HG03558 (cell line): ENCODE measurements around the gene PANK1.

ENCODE experiments used
- ATAC-seq: cut with Tn5 transposase; IDR thresholded peaks from one replicate; pipeline ENCODE4 v1.9.1; 2021; ENCODE audit warnings: moderate number of reproducible peaks; ENCODE audit not compliant: unreplicated experiment; ENCODE audit errors: extremely low read depth

Gene PANK1

DNA sequence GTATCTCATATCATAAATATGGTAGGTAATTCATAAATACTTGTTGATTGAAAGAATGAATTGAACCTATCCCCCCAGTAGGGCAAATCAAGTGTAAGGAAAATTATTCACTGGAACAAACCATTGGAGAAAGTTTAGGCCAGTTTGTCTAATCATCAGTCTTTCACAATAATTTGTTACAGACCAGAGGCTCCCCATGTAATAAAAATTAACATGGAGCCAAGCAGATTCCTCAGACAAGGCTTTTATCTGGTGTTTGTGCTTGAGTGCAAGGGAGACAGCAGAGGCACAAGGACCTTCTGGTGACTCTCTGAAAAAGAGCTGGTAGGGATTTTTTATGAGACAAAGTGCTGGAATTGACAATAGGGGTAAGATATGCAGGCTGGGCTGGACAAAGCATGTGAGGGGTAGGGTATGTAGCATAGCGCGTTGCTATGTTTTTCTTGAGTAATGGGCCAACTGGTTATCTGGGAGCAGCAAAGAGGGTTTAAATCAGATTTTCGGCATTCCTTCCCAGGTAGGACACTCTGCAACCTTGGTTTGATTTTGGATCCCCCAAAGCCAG is 7.8 kb upstream of the PANK1 start:
- ATAC-seq = no peak

DNA sequence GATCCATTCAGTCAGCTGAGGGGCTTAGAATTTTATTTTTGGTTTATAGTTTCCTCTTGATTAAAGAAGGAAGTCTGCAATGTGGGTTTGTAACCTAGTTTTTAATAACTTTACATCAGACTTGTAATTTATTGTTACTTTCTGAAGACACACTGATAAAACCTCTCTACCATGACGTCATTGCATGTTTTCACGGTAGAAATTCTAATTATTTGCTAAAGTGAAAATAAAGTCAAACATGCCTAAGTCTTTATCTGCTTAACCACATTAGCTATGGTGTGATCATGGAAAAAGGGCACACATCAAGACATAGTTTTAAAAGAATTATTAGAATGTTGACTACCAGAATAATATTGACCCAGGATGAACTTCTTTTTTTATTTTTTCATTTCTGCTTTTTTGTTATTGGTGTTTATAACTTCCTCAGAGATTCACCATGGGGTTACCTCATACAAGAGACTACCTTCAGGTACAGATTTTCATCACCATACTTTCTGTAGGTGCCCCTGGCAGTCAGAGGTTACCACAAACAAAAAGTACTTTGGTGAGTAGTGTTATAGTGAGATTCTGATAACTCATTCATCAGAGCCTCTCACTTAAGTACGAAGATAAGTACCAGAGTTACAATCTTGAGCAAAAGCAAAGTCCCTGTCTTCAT is 7.0 kb upstream of the PANK1 start:
- ATAC-seq = no peak

DNA sequence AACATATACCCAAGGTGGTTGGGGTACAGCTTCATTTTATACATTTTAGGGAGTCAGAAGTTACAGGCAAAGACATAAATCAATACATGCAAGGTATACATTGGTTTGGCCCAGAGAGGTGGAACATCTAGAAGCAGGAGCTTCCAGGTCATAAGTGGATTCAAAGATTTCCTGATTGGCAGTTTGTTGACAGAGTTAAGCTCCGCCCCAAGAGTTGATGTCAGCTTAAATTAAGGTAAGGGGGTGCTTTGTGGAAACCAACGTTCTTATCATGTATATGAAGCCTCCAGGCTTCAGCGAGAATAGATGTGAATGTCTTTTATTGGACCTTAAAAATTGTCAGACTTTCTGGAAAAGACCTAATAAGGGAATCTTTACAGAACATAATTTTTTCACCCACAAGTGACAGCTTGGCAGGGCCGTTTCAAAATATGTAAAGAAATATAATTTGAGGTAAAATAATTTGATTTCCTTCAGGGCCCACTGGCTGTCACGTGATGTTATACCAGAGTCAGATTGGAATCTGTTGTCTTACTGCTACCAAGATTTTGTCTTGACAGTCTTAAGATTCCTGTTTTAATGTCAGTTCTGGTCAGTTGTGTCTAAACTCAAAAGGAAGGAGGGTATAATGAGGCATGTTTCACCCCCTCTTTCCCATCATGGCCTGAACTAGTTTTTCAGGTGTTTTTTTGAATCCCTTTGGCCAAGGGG is 6.3 kb upstream of the PANK1 start:
- no peak for ATAC-seq

DNA sequence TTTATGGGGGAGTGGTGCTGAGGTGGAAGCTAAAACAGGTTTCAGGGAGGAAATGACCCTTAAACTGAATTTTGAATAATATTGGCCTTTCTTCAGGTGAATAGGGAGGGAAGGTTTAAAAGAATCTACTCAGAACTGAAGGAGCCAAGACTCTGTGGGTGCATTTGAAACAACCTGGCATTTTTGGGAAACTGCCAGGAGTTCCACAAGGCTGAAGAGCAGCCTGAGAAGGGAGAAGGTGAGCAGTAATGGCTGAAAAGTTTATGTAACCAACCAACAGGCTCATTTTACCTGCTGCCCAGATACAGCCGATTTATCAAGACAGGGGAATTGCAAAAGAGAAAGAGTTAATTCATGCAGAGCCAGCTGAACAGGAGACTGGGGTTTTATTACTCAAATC is 4.0 kb upstream of the PANK1 start:
- ATAC-seq = no peak

DNA sequence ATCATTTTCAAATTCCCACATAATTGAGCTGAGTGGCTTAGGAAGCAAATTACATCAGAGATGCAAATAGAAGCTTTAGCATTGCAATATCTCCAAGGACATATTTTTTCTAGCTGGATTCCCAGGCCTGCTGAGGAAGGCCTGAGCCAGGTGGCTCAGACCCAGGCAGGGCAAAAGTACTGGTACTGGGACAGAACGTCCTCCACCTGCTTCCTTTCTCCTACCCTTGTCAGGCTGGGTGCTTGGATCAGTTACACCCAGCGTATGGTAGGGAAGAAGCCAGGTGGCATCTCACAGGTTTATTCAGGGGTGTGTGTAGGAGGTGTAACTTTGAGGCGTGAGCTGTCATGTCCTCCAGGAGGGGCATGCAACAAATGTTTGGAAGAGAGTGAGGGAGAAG is 3.0 kb upstream of the PANK1 start:
- ATAC-seq = no peak

DNA sequence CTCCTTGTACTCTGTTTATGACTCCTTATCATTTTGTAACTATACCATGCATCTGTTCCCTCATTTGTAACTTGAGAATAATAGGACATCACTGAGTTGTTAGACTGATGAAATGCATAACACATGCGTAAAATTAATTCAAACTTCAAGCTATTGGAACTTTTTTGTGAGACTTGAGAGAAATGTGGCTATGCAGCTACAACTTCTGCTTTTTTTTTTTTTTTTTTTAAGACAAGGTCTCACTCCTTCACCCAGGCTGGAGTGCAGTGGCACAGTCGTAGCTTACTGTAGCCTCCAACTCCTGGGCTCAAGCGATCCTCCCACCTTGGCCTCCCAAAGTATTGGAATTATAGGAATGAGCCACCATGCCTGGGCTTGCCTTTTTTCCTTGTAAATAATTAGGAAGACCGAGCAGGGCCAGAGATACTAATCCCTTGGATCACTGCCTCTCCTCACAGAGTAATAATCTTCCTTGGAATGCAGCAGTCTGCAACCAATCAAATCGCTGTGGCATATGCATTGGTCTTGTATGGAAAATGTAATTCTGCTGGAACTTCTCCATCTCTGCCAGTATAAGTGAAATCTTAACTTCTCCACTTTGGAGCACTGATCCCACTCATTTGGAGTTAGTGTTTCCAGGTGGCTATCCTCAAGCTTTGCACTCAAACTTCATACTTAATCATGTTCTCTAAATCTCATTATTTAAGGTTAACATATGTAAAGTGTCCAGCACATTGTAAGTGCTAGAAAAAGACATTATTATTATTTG is 2.0 kb upstream of the PANK1 start:
- no peak for ATAC-seq

DNA sequence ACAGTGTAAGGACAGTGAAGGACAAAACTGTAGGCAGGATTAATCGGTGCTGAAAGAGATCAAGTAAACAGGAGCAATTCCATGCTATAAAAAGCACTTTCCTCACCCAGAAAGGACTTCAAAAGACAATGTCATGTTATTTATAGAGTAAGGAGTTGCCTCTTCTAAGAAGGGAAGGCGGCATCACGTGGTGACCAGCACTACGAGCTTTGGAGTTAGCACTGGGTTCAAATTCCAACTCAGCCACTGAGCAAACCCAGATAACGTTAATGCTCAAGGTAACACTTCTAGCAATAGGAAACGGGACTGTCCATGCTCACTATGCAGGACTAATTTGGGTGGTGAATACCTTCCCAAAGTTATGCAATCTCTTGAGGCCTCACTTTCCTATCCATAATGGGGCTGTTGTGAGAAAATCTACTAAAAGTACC is 715 bp upstream of the PANK1 start:
- no peak for ATAC-seq

DNA sequence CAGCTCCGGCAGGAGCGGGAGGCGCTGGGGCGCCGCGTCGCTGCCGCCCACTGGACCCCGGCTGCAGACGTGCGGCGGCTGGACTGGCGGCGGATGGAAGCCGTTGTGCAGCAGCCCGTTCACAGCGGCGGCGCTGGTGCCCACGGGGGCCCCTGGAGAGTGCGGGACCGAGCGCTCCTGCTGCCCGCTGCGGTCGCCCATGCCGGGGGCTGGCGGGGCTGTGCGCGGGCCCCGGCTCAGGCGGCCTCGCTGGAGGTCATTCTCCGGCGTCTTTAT is 413 bp downstream of the PANK1 start:
- ATAC-seq = peak; percentile 5

DNA sequence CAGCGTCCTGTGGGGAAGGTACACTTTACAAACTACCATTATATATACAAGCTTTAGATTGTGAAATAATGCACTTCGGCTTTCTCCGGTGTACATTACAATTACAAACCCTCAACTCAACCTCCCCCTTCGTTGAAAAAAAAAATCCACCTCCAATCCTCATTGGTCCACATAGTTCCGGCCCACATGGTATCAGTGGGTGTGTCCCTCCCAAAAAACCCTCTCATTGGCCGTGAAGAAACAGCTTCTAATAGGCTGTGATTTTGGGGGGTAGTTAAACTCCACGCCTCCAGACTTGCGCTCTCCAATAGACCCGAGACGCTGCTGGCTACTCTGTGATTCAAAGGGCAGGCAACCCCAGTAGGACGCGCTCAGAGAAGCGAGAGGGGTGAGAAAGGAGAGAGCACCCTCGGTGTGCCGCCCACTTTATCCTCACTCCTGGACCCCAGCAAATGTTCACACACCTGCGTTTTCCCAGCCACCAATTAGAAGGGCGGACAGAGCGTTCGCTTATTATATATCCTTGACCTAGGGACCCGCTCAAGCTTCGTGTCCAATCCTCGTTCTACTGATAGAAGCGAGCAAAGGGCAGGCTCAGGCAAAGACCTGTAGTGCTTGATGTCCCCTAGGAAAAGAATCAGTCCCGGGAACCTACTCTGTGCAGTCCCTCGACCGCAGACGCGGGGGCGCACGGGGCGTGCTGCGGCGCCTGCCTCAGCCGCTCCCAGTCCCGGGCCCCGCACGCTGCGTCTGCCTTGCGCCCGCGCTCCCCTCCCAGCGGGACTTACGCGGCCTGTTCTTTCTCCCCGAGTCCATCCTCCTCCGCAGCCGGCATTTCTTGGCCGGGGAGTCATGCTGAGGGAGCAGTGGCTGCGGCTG is 991 bp downstream of the PANK1 start:
- peak; percentile 88 for ATAC-seq

DNA sequence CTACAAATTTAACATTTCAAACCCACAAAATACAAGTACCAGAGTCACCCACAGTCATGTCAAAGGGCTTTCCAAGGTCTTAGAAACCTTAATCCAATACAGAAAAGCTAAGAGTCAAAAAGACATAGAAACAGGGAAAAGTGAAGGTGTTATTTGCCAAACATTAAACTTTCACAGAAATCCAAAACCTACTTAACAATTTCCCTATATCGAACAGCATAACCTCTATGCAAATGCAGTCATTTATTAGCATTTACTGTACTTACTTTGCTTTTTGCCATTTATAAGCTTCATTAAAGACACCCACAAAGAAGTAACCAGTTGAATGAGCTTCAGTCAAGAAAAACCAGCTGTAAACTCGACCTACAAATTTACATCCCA is 1.6 kb downstream of the PANK1 start:
- no peak for ATAC-seq

DNA sequence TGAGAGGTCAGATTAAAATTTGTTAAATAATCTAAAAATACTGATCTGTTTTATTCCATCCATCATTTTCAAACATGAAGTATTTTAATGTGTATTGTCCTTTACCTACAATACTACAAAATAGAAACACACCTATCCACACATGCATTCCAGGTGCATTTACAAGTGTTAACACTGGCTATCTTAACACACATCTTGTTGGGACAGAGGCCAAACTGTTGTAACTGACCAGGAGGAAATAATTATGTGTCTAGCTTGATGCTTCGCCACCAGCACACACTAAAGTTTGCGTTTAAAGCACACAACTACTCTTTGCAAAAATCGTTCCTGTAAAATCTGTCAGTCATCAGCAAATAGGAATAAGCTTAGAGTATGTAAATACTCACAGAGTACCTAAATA is 2.8 kb downstream of the PANK1 start:
- no peak for ATAC-seq

DNA sequence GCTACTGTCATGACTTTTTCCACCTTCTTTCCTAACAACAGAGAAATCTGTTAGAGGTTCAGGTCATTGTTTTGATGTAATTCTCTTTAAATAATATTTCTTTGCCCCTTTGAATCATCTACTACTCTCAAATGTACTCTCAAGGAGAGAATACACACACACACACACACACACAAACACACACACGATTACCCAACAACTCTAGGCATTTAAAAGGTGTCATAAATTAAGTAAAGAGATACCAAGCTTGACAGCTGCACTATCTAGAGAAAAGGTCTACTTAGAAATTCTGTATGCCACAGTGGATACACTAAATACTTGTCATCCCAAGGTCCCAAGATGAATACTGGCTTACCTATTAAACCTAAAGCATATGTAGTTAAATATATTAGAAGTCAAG is 4.8 kb downstream of the PANK1 start:
- no peak for ATAC-seq

DNA sequence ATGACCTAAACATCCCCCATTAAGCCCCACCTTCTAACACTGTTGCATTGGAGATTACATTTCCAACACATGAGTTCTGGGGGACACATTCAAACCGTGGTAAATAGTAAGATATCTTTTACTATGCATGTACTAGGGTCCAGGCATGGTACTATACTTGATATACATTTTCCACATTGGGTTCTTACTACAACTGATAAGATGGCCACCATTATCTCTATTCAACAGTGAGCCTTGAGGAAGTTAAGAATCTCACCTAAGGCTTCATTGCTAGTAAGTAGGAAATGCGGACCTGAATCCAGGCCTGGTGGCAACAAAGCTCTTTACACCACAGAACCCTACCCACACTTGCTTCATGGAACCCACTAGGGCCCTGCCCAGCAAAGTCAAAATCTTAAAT is 5.7 kb downstream of the PANK1 start:
- ATAC-seq = no peak

DNA sequence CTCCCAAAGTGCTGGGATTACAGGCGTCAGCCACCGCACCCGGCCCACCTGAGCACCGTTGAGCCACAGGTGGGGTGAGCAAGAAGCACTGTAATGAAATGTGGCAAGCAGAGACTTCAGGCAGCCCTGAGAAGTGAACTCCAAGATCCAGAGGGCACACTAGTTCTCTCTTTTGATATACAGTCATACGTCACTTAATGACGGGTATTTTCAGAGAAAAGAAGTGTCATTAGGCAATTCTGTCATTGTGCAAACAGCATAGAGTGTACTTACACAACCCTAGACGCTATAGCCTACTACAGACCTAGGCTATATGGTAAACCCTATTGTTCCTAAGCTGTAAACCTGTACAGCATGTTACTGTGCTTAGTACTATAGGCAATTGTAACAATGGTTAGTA is 7.9 kb downstream of the PANK1 start:
- no peak for ATAC-seq

DNA sequence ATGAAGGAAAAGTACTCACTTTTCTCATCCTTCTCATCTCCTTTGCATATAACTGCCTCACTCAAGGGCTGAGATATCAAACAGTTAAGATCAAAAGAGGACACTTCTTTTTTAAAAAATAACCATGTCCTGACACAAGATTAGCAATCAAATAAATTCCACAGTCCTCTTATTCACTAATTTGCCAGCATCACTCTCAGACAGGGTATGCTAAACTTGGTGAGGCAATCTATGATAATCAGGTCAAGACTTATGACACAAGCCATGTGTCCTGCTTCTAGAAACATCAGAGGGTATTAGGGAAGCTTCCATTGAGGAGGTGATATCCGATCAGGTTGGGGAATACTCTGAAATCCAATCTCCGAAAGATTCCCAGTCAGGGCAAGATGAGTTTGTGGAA is 10.4 kb downstream of the PANK1 start:
- ATAC-seq = no peak

DNA sequence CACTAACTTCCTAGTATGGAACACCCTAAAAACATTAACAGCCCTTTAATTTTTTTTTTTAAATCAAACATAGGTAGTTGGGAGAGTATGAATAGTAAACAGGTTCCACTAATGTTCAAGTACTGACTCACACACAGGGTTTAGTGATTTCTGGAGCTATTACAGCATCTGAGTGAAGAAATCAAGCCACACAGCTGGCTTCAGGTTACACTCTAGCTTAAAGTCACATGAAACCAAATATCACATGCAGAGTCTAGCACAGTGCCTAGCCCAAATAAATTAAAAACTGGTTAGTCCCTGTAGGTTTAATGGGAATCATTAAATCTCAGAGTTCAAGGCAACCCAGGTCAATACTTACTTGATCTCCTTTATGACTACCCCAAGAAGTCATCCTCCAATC is 11.6 kb downstream of the PANK1 start:
- no peak for ATAC-seq

DNA sequence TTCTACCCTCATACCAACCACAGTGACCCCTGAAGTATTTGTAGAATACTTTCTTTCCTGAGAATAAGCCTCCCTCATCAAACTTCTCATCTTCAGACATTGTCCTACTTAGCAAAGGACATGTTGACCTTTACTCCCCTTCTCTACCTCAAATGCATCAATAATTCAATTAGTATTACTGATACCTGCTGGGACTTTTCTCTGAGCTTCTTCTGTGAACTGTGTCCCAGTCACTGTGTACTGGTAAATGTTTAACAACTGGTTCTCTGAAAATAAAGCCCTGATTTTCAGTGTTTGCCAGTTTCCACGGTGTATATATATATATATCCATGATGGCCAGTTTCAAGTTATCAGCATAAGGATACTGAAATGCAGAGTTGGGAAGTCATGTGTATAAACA is 12.2 kb downstream of the PANK1 start:
- ATAC-seq = no peak

DNA sequence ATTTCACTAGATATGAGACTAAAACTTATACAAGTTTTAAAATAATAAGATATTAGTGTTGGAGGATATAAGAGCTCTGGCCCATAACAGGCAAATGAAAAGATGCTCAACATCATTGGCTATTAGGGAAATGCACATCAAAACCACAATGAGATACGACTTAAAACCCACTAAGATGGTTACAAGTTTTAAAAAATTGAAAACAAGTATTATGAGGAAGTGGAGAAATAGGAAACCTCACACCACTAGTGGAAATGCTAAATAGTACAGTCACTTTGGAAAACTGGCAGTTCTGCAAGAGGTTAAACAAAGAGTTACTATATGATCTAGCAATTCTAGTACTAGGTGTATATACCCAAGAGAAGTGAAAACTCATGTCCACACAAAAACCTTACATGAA is 17.2 kb downstream of the PANK1 start:
- no peak for ATAC-seq

DNA sequence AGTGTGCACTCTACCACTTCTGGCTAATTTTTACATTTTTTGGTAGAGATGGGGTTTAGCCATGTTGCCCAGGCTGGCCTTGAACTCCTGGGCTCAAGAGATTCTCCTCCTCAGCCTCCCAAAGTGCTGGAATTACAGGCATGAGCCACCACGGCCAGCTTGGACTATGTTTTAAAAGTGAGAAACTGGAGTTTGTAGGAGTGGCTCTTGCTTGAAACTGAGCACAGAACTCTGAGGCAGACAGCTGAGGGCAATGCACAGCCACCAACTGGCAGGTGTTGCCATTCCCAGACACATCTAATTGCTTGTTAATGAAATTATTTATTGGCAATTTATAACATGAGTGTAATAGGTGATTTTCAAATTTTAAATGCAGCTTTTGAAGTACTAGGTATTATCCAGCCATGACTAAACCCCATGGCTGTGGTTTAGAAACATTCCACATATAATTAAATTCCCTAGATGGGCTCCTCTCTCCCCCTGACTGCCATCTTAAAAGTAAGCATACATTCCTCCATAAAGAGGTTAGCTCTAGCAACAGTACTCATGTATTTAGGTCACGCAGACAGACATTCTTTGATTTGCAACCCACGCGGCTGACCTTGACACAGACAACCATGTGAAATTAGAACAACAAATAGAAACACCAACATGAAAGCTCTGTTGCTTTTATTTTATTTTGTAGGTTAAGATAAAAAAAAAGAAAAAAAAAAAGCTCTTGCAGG is 19.8 kb downstream of the PANK1 start:
- ATAC-seq = no peak

DNA sequence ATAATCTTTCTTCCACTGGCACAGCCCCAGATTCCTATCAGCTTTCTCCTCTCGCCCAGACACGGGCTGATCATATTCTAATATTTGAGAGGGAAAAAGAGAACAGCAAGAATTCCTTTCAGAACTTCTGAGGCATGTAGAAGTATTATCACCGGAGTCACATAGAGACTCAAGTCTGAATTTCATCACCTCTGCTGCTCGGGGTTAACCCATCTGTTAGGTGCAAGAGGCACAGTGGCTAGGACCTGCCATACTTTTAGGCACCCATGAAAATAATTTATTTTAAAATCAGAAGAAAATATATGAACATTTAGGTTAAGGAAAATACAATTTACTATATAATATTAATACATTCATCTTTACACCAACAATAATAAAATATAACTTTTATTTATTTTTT is 21.0 kb downstream of the PANK1 start:
- ATAC-seq = no peak
